Neural crest cell (in vitro differentiated cells): Measurements from ENCODE around the gene AIPL1. TPM values are rescaled to one million over a fixed set of nuclear protein-coding genes. Genes with fewer than 3 reads are reported as not detected.

Source experiments
- DNase-seq: peaks from one replicate; pipeline ENCODE4 v3.0.0; 2021; ENCODE audit warnings: low read depth, mixed read lengths, low spot score
- H3K27ac Mint-ChIP-seq: one replicate; pipeline ENCODE4 v1.8.0; 2021; ENCODE audit warnings: mild to moderate bottlenecking, mixed read lengths; ENCODE audit not compliant: unreplicated experiment
- H3K27me3 Mint-ChIP-seq: 2 replicates; pipeline ENCODE4 v1.8.0; 2021; ENCODE audit warnings: low read depth, mild to moderate bottlenecking, mixed read lengths
- H3K36me3 Mint-ChIP-seq: 2 replicates; pipeline ENCODE4 v1.8.0; 2021; ENCODE audit warnings: low read depth, mild to moderate bottlenecking, mixed read lengths
- H3K4me1 Mint-ChIP-seq: 2 replicates; pipeline ENCODE4 v1.8.0; 2021; ENCODE audit warnings: mixed read lengths
- H3K4me3 Mint-ChIP-seq: one replicate; pipeline ENCODE4 v1.8.0; 2021; ENCODE audit warnings: mild to moderate bottlenecking, mixed read lengths
- H3K9me3 Mint-ChIP-seq: 2 replicates; pipeline ENCODE4 v1.8.0; 2021; ENCODE audit warnings: mixed read lengths
- CTCF ChIP-seq: fragments of 200-600 bp; sonication (generic); conservative IDR thresholded peaks from 2 replicates; pipeline ENCODE4 v1.5.0; 2021; ENCODE audit warnings: antibody characterized with exemption, mild to moderate bottlenecking
- total RNA-seq: library from RNA; stranded (reverse); gene quantifications from 2 replicates; pipeline ENCODE4 v1.2.1, GENCODE V29; 2021

The AIPL1 gene
- total RNA-seq, 1 donor from 2014 or later: not detected

- H3K4me1 Mint-ChIP-seq: no peaks in the 10 kb centered on the region
- no peak for DNase-seq
- H3K27ac Mint-ChIP-seq: no peak overlapping the region
- no peaks in the 10 kb centered on the region for H3K27me3 Mint-ChIP-seq
- no peak overlapping the region for H3K4me3 Mint-ChIP-seq
- no peak for TF ChIP-seq CTCF
- H3K36me3 Mint-ChIP-seq: no peaks in the 10 kb centered on the region
- H3K9me3 Mint-ChIP-seq: no peaks in the 10 kb centered on the region
These were observed 43.6 kb upstream of the AIPL1 start for GRCh38 chr17:6478486-6478885.

GRCh38 chr17:6477831-6478383 lies 43.0 kb upstream of the AIPL1 start:
- H3K27ac Mint-ChIP-seq: no peak overlapping the region
- no peaks in the 10 kb centered on the region for H3K27me3 Mint-ChIP-seq
- H3K4me3 Mint-ChIP-seq: no peak overlapping the region
- H3K36me3 Mint-ChIP-seq: no peaks in the 10 kb centered on the region
- no peak for TF ChIP-seq CTCF
- no peaks in the 10 kb centered on the region for H3K9me3 Mint-ChIP-seq
- H3K4me1 Mint-ChIP-seq: peaks cover 4% of the 10 kb centered on the region
- DNase-seq: no peak

GRCh38 chr17:6476810-6477179 lies 41.9 kb upstream of the AIPL1 start:
- no peak for TF ChIP-seq CTCF
- no peaks in the 10 kb centered on the region for H3K9me3 Mint-ChIP-seq
- peaks cover 10% of the 10 kb centered on the region for H3K4me1 Mint-ChIP-seq
- no peaks in the 10 kb centered on the region for H3K27me3 Mint-ChIP-seq
- no peak overlapping the region for H3K4me3 Mint-ChIP-seq
- no peak for DNase-seq
- no peak overlapping the region for H3K27ac Mint-ChIP-seq
- no peaks in the 10 kb centered on the region for H3K36me3 Mint-ChIP-seq

GRCh38 chr17:6476076-6476809 lies 41.3 kb upstream of the AIPL1 start:
- no peak overlapping the region for H3K27ac Mint-ChIP-seq

GRCh38 chr17:6475411-6475810 lies 40.5 kb upstream of the AIPL1 start:
- Mint-ChIP-seq H3K9me3 (no peaks in the 10 kb centered on the region), H3K4me3 (no peak overlapping the region), H3K27ac (no peak overlapping the region), H3K4me1 (peaks cover 10% of the 10 kb centered on the region), H3K36me3 (no peaks in the 10 kb centered on the region), H3K27me3 (no peaks in the 10 kb centered on the region)
- no peak for DNase-seq
- no peak for TF ChIP-seq CTCF

More at GRCh38 chr17:6476076-6476809, 41.3 kb upstream of the AIPL1 start:
- DNase-seq: no peak
- Mint-ChIP-seq H3K4me3 (no peak overlapping the region), H3K4me1 (peaks cover 10% of the 10 kb centered on the region), H3K9me3 (no peaks in the 10 kb centered on the region), H3K27me3 (no peaks in the 10 kb centered on the region), H3K36me3 (no peaks in the 10 kb centered on the region)
- TF ChIP-seq CTCF: no peak
